ENCODE results near the gene EHD2. TPM values are rescaled to one million over a fixed set of nuclear protein-coding genes. Genes with fewer than 3 reads are reported as not detected.

EHD2 gene
- total RNA-seq, 1 donor from 2014 or later: 10.3 TPM

DNA sequence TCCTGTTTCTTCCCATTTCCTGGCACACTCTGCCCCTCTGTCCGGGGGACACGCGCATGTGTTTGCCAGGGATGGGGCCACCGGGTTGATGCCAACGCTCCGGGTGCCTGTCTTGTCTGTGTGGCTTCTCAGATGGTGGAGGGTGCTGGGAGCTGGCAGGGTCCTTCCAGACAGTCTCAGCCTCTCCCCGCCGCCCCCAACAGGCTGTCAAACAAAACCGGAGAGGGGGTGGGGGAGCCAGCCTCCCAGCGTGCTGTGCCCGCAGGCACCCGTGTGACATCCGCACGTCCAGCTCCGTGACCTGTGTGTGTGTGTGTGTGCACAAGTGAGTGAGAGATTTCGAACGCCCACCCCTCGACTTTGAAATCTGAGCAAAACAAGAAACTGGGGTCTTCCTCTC is 10.6 kb upstream of the EHD2 start:
- Mint-ChIP-seq H3K27ac (no peak overlapping the region), H3K36me3 (peaks cover 7% of the 10 kb centered on the region), H3K4me1 (ENCODE audit: unreplicated experiment) (no peaks in the 10 kb centered on the region), H3K9me3 (no peaks in the 10 kb centered on the region), H3K27me3 (peaks cover 9% of the 10 kb centered on the region), H3K4me3 (no peak overlapping the region)
- DNase-seq (ENCODE audit: extremely low spot score, unreplicated experiment): no peak
- TF ChIP-seq, protein P1, sequence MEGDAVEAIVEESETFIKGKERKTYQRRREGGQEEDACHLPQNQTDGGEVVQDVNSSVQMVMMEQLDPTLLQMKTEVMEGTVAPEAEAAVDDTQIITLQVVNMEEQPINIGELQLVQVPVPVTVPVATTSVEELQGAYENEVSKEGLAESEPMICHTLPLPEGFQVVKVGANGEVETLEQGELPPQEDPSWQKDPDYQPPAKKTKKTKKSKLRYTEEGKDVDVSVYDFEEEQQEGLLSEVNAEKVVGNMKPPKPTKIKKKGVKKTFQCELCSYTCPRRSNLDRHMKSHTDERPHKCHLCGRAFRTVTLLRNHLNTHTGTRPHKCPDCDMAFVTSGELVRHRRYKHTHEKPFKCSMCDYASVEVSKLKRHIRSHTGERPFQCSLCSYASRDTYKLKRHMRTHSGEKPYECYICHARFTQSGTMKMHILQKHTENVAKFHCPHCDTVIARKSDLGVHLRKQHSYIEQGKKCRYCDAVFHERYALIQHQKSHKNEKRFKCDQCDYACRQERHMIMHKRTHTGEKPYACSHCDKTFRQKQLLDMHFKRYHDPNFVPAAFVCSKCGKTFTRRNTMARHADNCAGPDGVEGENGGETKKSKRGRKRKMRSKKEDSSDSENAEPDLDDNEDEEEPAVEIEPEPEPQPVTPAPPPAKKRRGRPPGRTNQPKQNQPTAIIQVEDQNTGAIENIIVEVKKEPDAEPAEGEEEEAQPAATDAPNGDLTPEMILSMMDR (conservative IDR thresholded peaks at IDR 0.05): no peak

DNA sequence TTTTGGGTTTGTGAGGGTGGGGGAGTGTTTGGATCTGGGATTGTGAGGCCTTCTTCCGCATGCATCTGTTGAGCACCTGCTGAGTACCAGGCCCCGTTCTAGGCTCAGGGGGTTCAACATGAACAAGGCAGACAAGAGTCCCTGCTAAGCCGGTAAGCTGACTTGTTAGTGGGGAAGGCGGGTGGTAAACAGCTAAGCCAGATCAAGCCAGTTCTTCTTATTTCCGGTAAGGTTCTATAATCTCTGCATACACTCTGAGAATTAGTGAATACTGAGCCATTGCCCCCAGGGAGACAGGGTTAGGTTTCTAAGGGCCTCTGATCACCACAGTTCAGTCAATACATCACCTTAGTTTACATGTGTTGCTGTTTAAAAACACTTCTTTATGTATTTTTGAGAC is 9.9 kb upstream of the EHD2 start:
- Mint-ChIP-seq H3K4me1 (ENCODE audit: unreplicated experiment) (no peaks in the 10 kb centered on the region), H3K36me3 (peaks cover 7% of the 10 kb centered on the region), H3K9me3 (no peaks in the 10 kb centered on the region), H3K27me3 (peaks cover 9% of the 10 kb centered on the region), H3K27ac (no peak overlapping the region), H3K4me3 (no peak overlapping the region)
- no peak for DNase-seq (ENCODE audit: extremely low spot score, unreplicated experiment)
- TF ChIP-seq, protein P1 (conservative IDR thresholded peaks at IDR 0.05): no peak

GRCh38 chr19:47704024-47704423 is 9.2 kb upstream of the EHD2 start:
- H3K4me3 Mint-ChIP-seq: no peak overlapping the region
- H3K36me3 Mint-ChIP-seq: peaks cover 7% of the 10 kb centered on the region
- DNase-seq (ENCODE audit: extremely low spot score, unreplicated experiment): no peak
- H3K27ac Mint-ChIP-seq: no peak overlapping the region
- no peaks in the 10 kb centered on the region for H3K9me3 Mint-ChIP-seq
- TF ChIP-seq, protein P1 (conservative IDR thresholded peaks at IDR 0.05): no peak
- peaks cover 9% of the 10 kb centered on the region for H3K27me3 Mint-ChIP-seq
- no peaks in the 10 kb centered on the region for H3K4me1 Mint-ChIP-seq (ENCODE audit: unreplicated experiment)

DNA sequence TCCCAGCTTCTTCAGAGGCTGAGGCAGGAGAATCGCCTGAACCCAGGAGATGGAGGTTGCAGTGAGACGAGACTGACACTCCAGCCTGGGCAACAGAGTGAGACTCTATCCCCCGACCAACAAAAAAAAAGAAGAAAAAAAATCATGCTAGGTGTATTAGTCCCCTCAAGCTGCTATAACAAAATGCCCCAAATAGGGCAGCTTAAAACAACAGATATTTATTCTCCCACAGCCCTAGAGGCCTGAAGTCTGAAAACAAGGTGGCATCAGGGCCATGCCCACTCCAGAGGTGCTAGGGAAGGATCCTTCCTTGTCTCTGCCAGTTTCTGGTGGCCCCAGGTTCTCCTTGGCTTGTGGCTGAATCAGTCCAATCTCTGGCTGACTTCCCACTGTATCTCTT is 8.6 kb upstream of the EHD2 start:
- Mint-ChIP-seq H3K27ac (no peak overlapping the region), H3K36me3 (peaks cover 7% of the 10 kb centered on the region), H3K9me3 (no peaks in the 10 kb centered on the region), H3K27me3 (peaks cover 9% of the 10 kb centered on the region), H3K4me1 (ENCODE audit: unreplicated experiment) (no peaks in the 10 kb centered on the region), H3K4me3 (no peak overlapping the region)
- no peak for DNase-seq (ENCODE audit: extremely low spot score, unreplicated experiment)
- TF ChIP-seq, protein P1 (conservative IDR thresholded peaks at IDR 0.05): no peak

DNA sequence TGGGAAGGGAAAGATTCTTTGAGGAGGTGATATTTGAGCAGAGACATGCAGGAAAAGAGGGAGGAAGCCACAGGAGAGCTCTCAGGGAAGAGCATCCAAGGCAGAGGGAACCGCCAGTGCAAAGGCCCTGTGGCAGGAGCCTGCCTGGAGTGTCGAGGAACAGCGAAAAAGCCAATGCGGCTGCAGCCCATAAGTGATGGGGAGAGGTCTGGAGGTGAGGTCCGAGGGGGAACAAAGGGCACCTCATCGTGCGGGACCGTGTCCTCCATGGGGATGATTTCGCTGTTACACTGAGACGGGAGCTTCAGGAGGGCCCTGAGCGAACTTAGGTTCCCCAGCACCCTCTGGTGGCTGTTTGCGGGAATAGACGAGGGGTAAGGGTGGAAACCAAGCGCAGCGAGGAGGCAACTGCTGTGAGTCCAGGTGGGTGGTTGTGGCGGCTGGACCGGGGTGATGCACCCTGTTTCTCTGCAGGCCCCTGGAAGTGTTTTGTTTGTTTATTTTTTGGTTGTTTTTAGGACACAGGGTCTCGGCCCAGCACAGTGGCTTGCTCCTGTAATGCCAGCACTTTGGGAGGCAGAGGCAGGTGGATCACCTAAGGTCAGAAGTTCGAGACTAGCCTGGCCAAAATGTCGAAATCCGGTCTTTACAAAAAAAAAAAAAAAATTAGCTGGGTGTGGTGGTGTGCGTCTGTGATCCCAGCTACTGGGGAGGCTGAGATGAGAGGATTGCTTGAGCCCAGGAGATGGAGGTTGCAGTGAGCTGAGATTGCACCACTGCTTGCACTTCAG is 5.9 kb upstream of the EHD2 start:
- H3K9me3 Mint-ChIP-seq: no peaks in the 10 kb centered on the region
- peaks cover 7% of the 10 kb centered on the region for H3K36me3 Mint-ChIP-seq
- DNase-seq (ENCODE audit: extremely low spot score, unreplicated experiment): no peak
- H3K27ac Mint-ChIP-seq: no peak overlapping the region
- H3K4me1 Mint-ChIP-seq (ENCODE audit: unreplicated experiment): no peaks in the 10 kb centered on the region
- peaks cover 17% of the 10 kb centered on the region for H3K27me3 Mint-ChIP-seq
- TF ChIP-seq, protein P1 (conservative IDR thresholded peaks at IDR 0.05): peak; percentile 87
- no peak overlapping the region for H3K4me3 Mint-ChIP-seq
